T-helper 17 cell (primary cell): Measurements from ENCODE around the gene HSPA8. TPM values are rescaled to one million over a fixed set of nuclear protein-coding genes. Genes with fewer than 3 reads are reported as not detected.
"Not testable (repeated sequence)": the region's sequence is repeated elsewhere in the genome, so short reads cannot be mapped to it uniquely, and the experiment has no call there.

Experiments used
- ATAC-seq: fragments of 150-1000 bp; cut with Tn5 transposase; 2 replicates; pipeline ENCODE4 v1.10.0; 2021; ENCODE audit warnings: mild to moderate bottlenecking, moderate library complexity
- DNase-seq, 3 donors: peaks; one replicate each; pipeline versions ENCODE4 v3.0.0 to v3.0.0-alpha.2; 2020 to 2021
- H3K9me3 ChIP-seq: one replicate; pipeline ENCODE4 v1.7.0; 2013; ENCODE audit warnings: low read length, mild to moderate bottlenecking; ENCODE audit not compliant: control insufficient read depth, poor library complexity, severe bottlenecking
- H3K27ac Mint-ChIP-seq: one replicate; pipeline ENCODE4 v1.8.0; 2022; ENCODE audit warnings: mild to moderate bottlenecking, moderate library complexity, mixed read lengths
- H3K27me3 Mint-ChIP-seq: one replicate; pipeline ENCODE4 v1.8.0; 2022; ENCODE audit warnings: mixed read lengths
- H3K36me3 Mint-ChIP-seq: one replicate; pipeline ENCODE4 v1.8.0; 2022; ENCODE audit warnings: low read depth, mixed read lengths
- H3K4me1 Mint-ChIP-seq: one replicate; pipeline ENCODE4 v1.8.0; 2022; ENCODE audit warnings: mild to moderate bottlenecking, mixed read lengths
- H3K4me3 Mint-ChIP-seq: one replicate; pipeline ENCODE4 v1.8.0; 2022; ENCODE audit warnings: mild to moderate bottlenecking, moderate library complexity, mixed read lengths
- total RNA-seq, 4 donors: library from RNA in 2 of 4; stranded (reverse) in 2 of 4; gene quantifications; one replicate each; pipeline ENCODE4 v1.2.3 and lab custom pipeline; 2022 to 2026

Gene HSPA8
- total RNA-seq: 1,000 to 10,000 TPM; 1,034 to 1,253 TPM
- 1,608 to 1,844 reads per million in 2 donors for total RNA-seq (lab: John Stamatoyannopoulos, UW)

DNA sequence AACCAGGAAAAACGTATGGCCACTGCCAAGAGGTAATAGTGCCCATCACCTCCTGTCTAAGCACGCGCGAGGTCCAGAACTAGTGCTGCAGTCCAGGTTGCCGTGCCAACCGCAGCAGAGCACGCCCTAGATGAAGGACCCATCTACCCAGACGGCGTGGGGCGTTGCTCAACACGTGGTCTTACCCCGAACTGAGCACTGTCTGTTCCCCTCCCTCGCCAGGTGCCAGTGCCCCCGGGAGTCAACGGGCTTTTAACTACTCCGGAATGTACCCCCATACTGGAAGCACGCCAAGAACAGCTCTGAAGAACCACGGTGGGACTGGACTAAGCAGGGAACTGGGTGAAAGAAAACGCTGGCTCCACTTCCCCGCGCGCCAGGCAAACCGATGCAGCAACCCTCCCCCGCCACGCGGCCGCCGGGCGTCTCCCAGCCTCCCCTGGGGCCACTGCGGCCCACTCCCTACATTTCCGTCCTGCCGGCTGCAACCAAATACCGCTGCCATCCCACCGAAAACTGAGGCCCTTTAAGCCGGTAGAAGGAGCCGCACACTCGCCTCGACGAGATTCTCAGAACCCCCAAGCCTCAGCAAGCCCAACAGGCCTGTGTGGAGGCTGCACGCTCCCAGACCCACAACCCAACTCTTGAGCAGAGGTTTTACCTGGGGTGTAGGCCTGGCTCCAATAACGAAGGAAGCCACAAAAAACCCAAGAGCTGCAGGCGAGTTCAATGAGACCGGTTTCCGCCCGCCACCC is at the start of gene HSPA8:
Gene HSPA8, minus strand, starts transcription at position 734 of the 755 bp plus-strand sequence. CDS start 812 bp downstream, outside the sequence.
- Mint-ChIP-seq H3K4me1 (peaks cover 62% of the 10 kb centered on the region), H3K4me3 (peak within 1 kb of the TSS; percentile 99), H3K27me3 (no peaks in the 10 kb centered on the region), H3K27ac (peak within 1 kb of the TSS; percentile 100), H3K36me3 (peaks cover 28% of the 10 kb centered on the region)
- DNase-seq: peak; percentile 20 to 39 (median 36)
- ATAC-seq: no peak
- H3K9me3 ChIP-seq: no peaks in the 10 kb centered on the region

DNA sequence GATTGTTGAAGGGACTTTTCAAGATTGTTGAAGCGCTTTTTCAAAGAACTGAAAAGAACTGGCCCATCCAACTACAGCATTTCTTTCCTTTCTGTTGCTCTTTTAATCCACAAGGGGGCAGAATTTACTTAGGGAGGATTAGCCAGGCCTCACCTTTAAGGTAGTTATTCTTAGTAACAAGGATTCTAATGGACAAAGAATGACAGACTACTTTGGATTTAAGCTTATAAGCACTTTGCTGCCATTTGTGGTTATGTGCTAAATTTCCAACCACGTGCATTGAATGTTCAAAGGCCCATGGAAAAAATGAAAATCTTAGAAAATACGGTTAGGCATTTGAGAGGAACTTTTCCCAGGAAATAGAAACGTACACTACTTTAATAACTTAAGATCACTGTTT is 49.5 kb upstream of the HSPA8 start:
- Mint-ChIP-seq H3K4me1 (peaks cover 2% of the 10 kb centered on the region), H3K27me3 (peaks cover 14% of the 10 kb centered on the region), H3K27ac (no peak overlapping the region), H3K4me3 (no peak overlapping the region), H3K36me3 (no peaks in the 10 kb centered on the region)
- ATAC-seq (peak; percentile 54), DNase-seq (no peak)
- H3K9me3 ChIP-seq: no peaks in the 10 kb centered on the region

DNA sequence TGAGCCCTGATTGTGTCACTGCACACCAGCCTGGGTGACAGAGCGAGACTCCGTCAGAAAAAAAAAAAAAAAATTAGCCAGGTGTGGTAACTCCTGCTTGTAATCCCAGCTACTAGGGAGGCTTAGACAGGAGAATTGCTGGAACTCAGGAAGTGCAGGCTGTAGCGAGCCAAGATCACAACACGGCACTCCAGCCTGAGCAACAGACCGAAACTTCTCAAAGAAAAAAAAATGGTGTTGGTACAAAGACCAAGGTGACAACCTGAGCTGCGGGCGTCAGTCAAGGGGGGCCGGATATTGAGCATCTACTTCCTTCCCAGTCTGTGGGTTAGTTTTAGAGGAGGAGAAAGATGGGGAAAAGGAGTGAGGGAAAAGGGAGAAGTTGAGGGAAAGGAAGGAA is 48.5 kb upstream of the HSPA8 start:
- H3K4me1 Mint-ChIP-seq: peaks cover 3% of the 10 kb centered on the region
- DNase-seq (no peak), ATAC-seq (no peak)
- no peak overlapping the region for H3K27ac Mint-ChIP-seq
- H3K9me3 ChIP-seq: no peaks in the 10 kb centered on the region
- peaks cover 14% of the 10 kb centered on the region for H3K27me3 Mint-ChIP-seq
- H3K36me3 Mint-ChIP-seq: no peaks in the 10 kb centered on the region
- H3K4me3 Mint-ChIP-seq: no peak overlapping the region

GRCh38 chr11:123107945-123108495 is 46.1 kb upstream of the HSPA8 start:
- Mint-ChIP-seq H3K27me3 (peaks cover under 1% of the 10 kb centered on the region), H3K4me1 (peaks cover 11% of the 10 kb centered on the region), H3K36me3 (no peaks in the 10 kb centered on the region), H3K27ac (no peak overlapping the region), H3K4me3 (no peak overlapping the region)
- ATAC-seq: no peak
- H3K9me3 ChIP-seq: no peaks in the 10 kb centered on the region
- DNase-seq: no peak

GRCh38 chr11:123104697-123105096 is 42.8 kb upstream of the HSPA8 start:
- ATAC-seq (no peak), DNase-seq (no peak)
- Mint-ChIP-seq H3K4me3 (no peak overlapping the region), H3K36me3 (no peaks in the 10 kb centered on the region), H3K27ac (peak overlapping the region; percentile 75), H3K27me3 (no peaks in the 10 kb centered on the region), H3K4me1 (peaks cover 23% of the 10 kb centered on the region)
- no peaks in the 10 kb centered on the region for H3K9me3 ChIP-seq

GRCh38 chr11:123103326-123103980 is 41.5 kb upstream of the HSPA8 start:
- Mint-ChIP-seq H3K4me1 (peaks cover 25% of the 10 kb centered on the region), H3K36me3 (peaks cover 4% of the 10 kb centered on the region), H3K27me3 (no peaks in the 10 kb centered on the region), H3K4me3 (no peak overlapping the region), H3K27ac (peak overlapping the region; percentile 62)
- DNase-seq (no peak), ATAC-seq (peak; percentile 83)
- H3K9me3 ChIP-seq: no peaks in the 10 kb centered on the region

DNA sequence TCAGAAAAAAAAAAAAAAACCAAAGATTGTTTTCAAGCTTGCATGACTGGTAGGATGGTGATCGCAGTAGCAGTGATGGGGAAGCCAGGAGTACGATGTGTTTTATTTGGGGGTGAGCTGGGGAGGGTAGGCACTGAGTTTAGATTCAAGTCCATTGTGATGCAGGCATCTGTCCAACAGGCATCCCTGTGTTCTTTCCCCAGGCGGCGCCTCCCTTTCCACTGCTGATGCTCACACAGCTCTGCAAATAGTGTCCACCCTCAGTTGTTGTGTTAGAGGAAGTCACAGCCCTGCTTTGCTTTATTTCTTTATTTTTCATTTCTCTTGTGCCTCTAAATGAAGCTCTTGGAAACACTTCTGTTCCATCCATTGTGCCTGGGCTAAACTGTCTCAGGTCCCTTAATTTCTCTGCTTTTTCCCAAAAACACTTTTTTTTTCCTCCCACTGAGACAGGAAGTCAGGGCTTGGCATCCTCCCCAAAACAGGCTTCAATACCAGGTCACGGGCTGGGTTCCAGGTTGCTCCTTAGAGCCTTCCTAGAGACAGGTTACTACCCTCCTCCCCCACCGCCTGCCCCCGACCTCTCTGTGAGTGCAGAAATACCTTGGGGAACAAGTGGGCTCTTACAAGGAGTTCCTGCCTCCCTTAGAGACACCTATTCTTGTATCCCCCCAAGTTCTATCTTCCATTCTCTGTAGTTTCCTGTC is 38.6 kb upstream of the HSPA8 start:
- no peaks in the 10 kb centered on the region for H3K9me3 ChIP-seq
- H3K36me3 Mint-ChIP-seq: peaks cover 4% of the 10 kb centered on the region
- peak overlapping the region; percentile 79 for H3K27ac Mint-ChIP-seq
- H3K4me1 Mint-ChIP-seq: peaks cover 25% of the 10 kb centered on the region
- no peaks in the 10 kb centered on the region for H3K27me3 Mint-ChIP-seq
- ATAC-seq (no peak), DNase-seq (no peak)
- H3K4me3 Mint-ChIP-seq: peak overlapping the region; percentile 31

- no peak for ATAC-seq
- DNase-seq: no peak
- H3K27me3 Mint-ChIP-seq: no peaks in the 10 kb centered on the region
- peaks cover 20% of the 10 kb centered on the region for H3K4me1 Mint-ChIP-seq
- H3K4me3 Mint-ChIP-seq: no peak overlapping the region
- H3K9me3 ChIP-seq: no peaks in the 10 kb centered on the region
- peak overlapping the region; percentile 37 for H3K27ac Mint-ChIP-seq
- H3K36me3 Mint-ChIP-seq: peaks cover 4% of the 10 kb centered on the region
These were observed 37.1 kb upstream of the HSPA8 start for GRCh38 chr11:123098990-123099389.

DNA sequence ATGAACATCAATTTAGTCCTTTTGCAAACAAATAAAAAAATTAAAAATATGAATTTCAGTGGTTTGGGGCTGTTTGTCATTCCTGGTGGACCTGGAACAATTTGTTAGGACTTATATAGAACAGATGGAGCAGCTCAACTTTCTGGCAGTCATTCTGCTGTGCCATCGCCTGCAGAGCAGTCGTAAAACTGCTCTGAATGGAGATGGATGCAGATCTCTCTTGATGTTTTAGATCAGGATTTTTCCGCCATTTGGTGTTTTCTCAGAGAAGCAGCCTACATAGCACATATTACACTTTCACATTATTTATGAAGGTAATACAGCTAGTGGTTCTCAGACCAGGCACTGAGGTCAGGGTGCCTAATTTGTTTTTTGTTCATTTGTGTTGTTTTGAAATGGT is 31.8 kb upstream of the HSPA8 start:
- no peak overlapping the region for H3K4me3 Mint-ChIP-seq
- DNase-seq (no peak), ATAC-seq (no peak)
- no peaks in the 10 kb centered on the region for H3K36me3 Mint-ChIP-seq
- H3K4me1 Mint-ChIP-seq: peaks cover 14% of the 10 kb centered on the region
- H3K9me3 ChIP-seq: no peaks in the 10 kb centered on the region
- H3K27me3 Mint-ChIP-seq: no peaks in the 10 kb centered on the region
- H3K27ac Mint-ChIP-seq: no peak overlapping the region

- no peak for DNase-seq
- Mint-ChIP-seq H3K4me3 (peak overlapping the region; percentile 12), H3K4me1 (peaks cover 25% of the 10 kb centered on the region), H3K27ac (peak overlapping the region; percentile 76), H3K36me3 (no peaks in the 10 kb centered on the region), H3K27me3 (no peaks in the 10 kb centered on the region)
- no peaks in the 10 kb centered on the region for H3K9me3 ChIP-seq
- ATAC-seq: no peak
These were observed 29.6 kb upstream of the HSPA8 start for GRCh38 chr11:123091506-123091905.

DNA sequence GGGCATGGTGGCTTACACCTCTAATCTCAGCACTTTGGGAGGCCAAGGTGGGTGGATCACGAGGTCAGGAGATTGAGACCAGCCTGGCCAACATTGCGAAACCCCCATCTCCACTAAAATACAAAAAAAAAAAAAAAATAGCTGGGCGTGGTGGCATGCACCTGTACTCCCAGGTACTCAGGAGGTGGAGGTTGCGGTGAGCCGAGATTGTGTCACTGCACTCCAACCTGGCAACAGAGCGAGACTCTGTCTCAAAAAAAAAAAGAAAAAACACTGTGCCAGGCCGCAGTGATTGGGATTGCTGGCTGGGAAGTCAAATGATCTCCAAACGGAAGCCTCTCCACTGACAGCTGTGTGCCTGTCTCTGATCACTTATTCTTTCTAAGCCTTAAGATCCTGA is 28.2 kb upstream of the HSPA8 start:
- ATAC-seq: not testable (repeated sequence)

GRCh38 chr11:123088896-123089295 is 27.0 kb upstream of the HSPA8 start:
- not testable (repeated sequence) for DNase-seq, H3K27ac Mint-ChIP-seq, ATAC-seq, H3K27me3 Mint-ChIP-seq, H3K4me3 Mint-ChIP-seq, H3K9me3 ChIP-seq, H3K36me3 Mint-ChIP-seq
- H3K4me1 Mint-ChIP-seq: peaks cover 32% of the 10 kb centered on the region

More for the DNA sequence above, 28.2 kb upstream of the HSPA8 start:
- H3K9me3 ChIP-seq, H3K36me3 Mint-ChIP-seq, H3K4me3 Mint-ChIP-seq, DNase-seq, H3K27me3 Mint-ChIP-seq: not testable (repeated sequence)
- H3K4me1 Mint-ChIP-seq: peaks cover 31% of the 10 kb centered on the region
- peak overlapping the region; percentile 76 for H3K27ac Mint-ChIP-seq

DNA sequence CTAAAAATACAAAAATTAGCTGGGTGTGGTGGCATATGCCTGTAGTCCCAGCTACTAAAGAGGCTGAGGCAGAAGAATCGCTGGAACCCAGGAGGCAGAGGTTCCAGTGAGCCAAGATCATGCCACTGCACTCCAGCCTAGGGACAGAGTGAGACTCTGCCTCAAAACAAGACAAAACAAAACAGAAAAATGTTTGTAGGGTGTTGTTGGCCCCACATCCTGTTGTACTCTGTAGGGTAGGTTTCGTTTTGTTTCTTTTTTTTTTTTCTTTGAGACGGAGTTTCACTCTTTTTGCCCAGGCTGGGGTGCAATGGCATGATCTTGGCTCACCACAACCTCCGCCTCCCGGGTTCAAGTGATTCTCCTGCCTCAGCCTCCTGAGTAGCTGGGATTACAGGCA is 25.7 kb upstream of the HSPA8 start:
- not testable (repeated sequence) for DNase-seq, H3K36me3 Mint-ChIP-seq, H3K27me3 Mint-ChIP-seq, H3K9me3 ChIP-seq
- H3K4me3 Mint-ChIP-seq: peak overlapping the region; percentile 78
- peaks cover 41% of the 10 kb centered on the region for H3K4me1 Mint-ChIP-seq
- ATAC-seq: peak; percentile 87
- peak overlapping the region; percentile 95 for H3K27ac Mint-ChIP-seq
